ENCODE data around the gene MTMR10.

Gene MTMR10

DNA sequence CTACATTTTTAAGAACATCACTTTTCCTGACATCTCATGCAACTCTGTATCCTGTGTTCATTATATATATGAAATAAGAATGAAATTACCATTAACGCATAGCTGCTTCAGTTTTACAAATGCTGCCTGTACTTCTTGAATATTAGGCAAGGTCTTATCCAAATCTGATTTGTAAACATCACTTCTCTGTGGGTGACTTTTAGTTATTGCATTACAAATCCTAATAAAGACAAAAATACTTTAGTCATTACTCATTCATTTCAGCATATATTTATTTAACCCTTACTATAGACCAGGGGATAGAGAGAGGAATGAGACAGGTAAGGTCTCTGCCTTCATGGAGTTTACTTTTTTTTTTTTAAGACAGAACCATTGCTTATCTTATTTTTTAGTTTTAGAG lies 36.8 kb downstream of the MTMR10 start:
- no peak for DNase-seq

DNA sequence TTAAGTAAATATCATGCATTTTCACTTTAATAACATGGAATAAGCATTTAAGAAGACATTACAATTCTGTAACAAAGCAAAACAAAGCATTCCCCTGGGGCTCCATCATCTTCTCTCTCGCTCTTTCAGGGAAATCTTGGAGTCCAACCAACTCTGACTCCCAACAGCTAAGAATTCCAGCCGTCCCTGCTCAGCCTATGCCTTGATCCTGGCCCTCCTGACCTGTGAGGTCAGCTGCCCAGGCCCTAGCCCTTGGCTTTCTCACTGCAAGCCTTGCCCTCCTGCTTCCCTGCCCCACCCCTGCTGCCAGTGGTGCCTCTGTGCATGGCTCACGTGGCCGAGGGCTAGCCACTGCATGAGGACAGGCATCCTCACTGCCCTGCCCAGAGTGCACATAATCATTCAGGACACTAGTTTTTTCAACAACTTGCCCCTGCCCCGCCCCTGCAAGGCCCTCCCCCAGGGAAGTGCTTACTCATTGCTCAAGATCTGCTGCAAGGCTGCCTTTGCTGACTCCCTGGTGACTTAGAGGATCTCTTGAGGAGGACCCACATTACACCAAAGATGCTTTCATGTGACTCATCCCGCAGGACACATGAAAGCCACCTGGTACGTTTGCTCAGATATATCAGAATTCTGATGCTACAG lies 37.6 kb downstream of the MTMR10 start:
- peak in 1 of 5 experiments; percentile 18 for DNase-seq

DNA sequence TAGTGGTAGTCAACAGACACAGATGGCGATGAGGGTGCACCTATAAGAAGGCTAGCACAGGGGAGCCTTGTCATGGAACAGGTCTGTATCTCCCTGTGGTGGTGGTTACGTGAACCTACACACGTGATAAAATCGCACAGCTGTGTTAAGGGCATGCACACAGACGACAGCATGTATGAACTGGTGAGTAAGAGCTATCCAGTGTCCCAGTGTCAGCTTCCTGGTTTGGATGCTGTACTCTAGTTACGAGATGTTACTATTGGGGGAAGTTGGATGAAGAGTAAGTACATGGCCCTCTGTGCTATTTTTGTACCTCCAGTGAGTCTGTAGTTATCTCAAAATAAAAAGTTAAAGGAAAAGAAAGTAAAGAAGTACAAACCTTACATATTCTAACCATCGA lies 38.2 kb downstream of the MTMR10 start:
- DNase-seq: no peak

DNA sequence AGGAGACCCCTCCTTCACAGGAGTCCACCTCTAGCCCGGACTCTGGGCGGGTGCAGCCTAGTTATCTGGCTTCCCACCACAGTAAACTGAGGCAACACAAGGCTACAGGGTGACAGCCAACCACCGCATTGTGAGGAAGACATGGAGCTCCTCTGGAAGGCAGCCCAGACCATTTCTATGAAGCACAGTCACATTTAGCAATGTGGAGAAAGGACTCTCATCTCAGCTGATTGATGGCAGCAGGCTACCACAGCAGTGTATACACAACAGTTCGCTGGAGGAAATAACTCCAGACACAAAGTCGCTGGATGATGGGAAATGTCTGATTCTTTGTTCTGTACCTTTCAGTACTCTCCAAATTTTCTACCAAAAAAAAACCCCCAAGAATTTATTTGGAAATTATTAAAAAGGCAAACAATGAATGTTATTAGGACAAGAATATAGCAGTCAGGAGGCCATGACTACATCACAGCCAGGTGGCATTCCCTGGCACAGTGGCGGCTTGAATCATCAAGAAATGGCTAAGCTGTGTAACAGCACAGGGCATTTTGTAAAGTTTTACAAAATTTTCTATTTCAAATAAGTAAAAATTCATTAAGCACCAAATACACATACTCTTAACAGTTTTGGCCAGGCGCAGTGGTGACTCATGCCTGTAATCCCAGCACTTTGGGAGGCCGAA lies 47.6 kb downstream of the MTMR10 start:
- DNase-seq: no peak

DNA sequence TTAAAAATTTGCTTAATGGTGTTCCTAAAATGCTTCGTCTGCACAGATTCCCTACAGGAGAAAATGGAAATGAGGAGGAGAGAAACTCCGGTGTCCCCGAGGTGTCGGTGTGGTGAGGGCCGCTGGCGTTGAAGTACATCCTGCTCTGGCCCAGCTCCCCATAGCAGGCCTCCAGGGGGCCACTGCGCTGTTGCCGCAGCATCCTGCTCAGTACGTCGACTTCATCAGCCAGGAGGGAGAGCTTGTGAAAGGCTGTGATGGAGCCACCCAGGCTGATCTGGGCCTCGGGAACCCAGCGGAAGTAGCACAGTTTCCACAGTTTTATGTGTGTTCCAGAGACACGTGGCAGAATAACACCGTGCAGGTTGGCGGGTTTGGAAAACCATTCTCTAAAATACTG lies 49.9 kb downstream of the MTMR10 start:
- DNase-seq: no peak

DNA sequence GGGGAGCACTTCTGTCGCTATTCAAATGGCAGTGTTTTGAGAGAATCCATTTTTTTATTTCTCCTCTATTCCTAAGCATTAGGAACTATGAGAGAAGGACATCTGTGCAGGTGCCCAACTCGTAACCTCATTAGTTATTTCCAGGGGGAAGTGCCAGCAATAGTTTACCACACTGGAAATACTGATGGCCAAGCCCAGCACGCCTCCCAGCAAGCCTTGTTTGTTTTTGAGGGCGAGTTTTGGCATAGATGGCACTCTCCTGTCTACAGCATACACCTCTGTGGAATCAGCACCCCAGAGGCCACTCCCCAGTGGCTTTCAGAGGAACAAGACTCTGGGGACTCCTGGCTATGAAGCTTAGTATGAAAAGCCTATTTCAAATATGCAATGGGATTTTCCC lies 51.1 kb downstream of the MTMR10 start:
- no peak for DNase-seq

DNA sequence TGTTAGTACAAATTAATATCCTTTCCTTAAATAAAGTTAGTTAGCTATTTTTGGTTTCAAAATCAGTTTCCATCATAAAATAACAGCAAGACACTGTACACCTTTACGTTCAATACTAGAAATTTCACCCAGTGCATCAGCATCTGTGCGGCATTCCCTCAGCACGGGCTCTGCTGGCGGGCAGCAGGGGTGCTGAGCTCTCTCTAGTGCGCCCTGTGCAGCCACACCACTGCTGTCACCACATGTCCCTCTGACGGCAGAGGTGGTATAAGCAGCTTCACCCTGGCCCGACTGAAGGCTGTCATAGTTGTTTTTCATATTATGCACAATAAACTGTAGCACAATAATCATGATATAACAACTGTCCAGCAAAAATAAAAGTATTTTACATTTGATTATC lies 52.3 kb downstream of the MTMR10 start:
- no peak for DNase-seq

DNA sequence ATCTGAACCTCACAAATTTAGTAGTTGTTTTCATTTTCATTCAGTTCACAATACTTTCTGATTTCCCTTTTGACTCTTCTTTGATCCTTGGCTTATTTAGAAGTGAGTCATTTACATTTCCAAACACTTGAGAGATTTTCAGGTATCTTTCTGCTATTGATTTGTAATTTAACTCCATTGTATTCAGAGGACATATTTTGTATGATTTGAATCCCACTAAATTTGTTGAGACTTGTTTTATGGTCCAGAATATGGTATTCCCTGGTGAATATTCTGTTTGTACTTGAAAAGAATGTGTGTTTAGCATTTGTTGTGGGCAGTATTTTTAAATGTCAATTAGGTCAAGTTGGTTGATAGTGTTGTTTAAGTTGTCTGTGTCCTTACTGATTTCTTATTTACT lies 58.1 kb downstream of the MTMR10 start:
- no peak for DNase-seq

DNA sequence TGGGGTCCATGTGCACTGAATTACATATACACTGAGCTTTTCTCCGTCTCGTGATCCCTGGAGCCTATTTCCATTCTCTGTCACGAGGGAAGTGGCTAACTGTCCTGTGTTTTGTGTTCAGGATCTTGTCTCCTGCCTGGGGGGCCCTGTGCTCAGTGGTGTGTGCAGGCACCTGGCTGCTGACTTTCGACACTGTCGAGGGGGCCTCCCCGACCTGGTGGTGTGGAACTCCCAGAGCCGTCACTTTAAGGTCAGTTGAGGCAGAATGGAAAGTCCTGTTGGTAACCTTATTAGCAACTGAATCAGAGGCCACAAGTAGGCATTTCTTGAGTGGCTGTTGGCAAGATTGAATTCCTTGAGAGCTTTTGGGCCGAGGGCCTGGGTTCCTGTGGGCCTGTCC lies 61.0 kb downstream of the MTMR10 start:
- DNase-seq: no peak

DNA sequence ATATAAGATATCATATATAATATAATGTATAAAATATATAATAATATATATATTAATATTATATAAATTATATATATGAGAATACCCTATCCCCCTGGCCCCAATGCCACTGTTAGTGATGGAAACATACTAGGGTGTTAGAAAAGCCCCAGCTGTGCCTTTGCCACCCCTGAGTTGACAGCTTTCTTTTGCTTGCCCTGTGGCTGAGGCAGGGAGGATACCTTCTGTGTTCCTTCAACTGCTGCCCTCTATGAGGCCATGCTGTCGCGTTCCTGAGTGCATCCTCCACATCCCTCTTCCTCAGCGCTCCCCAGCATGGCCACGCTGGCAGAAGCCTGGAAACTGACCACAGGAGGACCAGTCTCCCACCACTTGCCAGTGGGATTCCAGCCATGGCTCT lies 61.4 kb downstream of the MTMR10 start:
- DNase-seq: no peak

DNA sequence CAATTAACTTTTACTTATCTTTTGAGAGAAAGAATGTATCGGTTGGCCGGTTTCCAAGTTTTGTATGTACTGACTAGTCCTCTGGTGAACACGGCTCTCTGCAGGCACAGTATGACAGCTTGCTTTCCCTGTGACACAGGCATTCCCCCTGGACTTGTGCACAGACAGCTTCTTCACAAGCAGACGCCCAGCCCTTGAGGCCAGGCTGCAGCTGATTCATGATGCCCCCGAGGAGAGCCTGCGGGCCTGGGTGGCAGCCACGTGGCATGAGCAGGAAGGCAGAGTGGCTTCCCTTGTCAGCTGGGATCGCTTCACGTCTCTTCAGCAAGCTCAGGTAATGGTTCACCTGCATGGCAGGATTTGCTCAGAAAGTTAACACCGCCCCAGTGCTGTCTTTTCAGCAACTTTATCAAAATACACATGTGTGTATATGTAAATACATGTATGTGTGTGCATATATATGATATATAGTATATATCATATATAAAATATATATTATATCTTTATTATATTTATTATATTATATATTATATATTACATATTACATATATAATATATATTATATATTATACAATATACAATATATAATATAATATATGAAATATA lies 62.3 kb downstream of the MTMR10 start:
- no peak for DNase-seq

DNA sequence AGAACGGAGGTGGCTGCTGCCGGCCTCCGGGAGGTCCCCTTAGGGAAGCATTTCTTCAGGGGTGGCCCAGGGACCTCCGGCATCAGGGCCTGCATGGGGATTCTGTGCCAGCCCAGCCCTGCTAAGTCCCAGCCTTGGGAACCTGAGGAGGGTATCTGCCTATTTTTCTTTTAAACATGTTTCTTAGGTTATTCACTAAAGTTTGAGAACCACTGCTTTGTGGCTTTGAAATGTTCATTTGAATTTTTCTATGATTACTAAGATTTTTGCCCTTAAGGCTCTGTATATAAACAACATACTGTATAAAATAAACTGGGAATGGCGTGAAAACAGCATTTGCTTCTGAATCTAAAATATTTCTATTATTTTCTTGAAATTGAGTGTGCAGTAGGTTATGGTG lies 63.4 kb downstream of the MTMR10 start:
- no peak for DNase-seq

DNA sequence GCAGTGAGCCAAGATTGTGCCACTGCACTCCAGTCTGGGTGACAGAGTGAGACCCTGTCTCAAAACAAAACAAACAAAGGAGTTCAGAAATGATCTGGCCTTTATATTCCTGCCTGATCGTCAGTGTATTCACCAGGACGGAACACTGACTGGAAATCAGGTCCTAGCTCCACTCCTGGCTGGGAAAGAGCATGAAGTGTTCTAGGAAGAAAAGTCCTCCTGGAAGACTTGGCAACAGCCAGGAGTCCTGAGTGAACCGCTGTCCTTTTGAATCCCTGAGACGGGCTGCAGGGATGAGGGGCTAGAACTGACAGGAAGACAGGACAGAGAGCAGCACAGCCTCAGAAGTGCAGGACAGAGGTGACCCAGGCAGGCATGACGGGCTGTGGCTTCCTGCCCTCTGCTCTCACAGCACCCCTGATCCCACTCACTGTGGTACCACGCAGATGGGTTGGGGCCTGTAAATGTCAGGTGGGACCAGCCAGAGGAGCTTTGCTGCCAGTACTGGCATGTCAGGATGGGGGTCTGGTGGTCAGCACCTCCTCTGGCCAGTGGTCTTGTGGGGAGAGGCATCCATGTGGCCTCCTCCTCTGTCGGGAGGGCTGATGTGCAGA lies 64.2 kb downstream of the MTMR10 start:
- no peak for DNase-seq

DNA sequence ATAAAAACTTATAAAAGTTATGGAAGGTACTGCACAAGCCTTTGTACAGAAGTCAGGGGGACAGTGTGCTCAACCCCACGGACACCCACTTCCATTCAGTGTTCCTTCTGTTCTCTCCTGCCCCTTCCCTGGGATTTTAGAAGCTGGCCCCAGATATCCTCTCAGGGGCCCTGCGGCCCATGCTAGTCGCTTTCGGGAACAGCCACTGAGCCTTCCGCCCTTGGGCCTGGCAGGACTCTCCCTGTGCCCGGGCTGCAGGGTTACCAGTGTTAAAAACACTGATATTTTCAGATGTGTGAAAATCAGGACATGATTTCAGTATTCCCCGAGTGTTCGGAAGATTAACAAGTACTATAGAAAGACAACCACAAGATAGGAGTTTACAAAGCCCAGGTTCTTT lies 65.3 kb downstream of the MTMR10 start:
- DNase-seq: no peak

DNA sequence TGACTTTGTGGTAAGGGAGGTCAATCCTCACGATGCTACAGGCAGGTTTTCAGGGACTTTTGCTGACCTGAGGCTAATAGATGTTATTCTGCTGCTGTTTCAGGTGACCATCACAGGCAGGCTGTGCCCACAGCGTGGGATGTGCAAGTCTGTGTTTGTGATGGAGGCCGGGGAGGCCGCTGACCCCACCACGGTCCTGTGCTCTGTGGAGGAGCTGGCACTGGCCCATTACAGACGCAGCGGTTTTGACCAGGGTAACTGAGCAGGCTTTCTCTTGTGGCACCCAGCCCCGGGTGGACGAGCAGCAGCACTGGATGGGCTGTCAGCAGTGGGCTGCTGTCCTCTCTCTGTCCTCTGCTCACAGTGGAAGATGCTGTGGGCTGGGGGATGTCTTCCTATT lies 65.7 kb downstream of the MTMR10 start:
- no peak for DNase-seq

DNA sequence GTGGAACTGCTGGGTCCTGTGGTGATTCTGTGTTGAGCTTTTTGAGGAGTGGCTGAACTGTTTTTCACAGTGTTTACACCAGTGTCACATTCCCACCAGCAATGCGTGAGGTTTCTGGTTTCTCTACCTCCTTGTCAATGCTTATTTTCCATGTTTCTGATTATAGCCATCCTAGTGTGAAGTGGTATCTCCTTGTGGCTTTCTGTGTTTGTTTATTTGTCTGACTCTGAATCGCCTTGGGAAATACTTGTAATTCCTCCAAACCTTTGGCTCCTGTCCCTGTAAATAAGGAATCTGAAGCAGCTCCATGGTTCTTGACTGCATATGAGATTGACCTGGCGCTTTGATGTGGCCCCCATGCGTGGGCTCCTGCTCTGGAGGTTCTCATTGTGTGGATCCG lies 67.1 kb downstream of the MTMR10 start:
- no peak for DNase-seq

DNA sequence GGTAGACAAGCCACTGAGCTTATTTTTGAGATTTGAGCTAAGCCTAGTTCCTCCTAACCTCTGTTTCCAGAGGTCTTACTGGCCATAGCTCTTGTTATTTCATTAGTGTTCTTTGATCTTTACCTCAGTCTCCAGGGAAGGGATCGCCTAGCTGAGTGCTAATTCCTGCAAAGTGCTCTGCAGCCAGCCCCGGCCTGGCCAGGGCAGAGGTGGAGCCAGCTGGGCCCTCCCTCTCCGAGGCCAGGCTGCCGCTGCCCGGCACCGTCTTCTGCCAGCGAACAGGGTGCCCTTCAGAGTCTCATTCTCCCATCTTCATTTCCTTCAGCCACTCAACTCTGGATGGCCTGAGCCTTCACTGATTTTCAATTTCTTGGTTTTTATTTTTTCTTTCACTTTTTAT lies 68.0 kb downstream of the MTMR10 start:
- no peak for DNase-seq

DNA sequence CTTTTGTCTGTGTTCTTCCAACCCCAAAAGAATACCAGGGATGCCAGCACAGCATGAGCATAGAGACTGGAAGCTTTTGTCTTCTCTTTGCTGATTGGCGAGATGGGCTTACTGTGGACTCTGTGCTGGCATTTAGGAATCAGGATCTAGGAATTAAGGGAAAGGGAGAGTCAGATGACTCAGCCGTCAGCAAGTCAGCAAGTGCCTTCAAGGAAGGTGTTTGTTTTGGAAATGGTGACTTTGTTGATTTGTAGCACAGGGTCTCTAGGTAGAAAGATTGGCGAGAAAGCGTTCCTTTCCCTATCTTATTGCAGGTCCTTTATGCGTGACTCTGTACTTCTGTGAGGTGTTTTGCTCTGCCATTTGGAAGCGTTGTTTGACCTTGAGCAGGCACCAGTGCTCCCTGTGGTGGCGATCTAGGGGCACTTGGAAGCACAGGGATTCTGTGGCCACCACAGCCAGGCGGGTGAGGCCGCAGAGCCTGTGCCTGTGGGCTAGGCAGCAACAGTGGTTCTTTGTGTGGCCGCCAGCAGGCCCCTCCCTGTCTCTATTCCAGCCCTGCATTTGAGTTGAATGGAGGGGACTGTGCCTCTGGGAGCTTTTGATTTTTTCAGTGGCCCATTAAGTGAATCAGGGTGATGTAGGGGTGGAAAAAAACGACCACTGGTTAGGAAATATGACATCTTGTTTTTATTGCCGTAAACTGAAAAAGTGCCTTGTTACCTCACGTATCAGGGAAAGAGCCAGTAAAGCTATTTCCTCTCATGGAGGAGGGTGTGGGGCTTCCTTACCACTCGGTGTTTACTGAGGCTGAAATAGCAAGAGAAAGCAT lies 68.7 kb downstream of the MTMR10 start:
- no peak for DNase-seq

DNA sequence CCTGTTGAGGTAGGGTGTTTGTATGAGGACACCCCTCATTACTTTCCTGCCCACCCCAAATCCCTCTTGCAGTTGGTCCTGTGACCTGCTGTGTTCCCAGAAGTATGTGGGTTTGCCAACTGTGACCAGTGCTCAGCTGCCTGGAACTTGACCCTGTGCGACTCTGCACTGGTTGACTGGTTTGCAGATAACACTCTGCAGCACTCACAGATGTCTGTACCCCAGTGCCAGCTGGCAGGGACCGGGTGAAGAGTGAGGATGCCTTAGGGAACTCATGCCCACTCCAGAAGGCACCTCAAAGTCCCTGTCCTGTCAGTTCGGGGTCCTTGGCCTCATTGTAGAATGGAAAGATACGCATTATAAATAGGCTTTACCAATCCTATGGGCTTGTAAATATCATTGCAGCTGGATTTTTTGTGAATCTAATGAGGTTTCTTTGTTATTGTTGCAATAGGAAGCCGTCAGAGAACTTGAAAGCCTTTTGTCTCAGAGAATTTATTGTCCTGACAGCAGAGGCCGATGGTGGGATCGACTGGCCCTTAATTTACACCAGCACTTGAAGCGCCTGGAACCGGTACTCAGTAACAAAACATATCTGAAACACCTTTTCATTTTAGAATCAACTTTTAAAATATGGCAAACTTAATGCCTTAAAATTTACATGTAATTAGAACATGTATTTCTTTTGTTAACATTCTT lies 69.5 kb downstream of the MTMR10 start:
- DNase-seq: no peak

DNA sequence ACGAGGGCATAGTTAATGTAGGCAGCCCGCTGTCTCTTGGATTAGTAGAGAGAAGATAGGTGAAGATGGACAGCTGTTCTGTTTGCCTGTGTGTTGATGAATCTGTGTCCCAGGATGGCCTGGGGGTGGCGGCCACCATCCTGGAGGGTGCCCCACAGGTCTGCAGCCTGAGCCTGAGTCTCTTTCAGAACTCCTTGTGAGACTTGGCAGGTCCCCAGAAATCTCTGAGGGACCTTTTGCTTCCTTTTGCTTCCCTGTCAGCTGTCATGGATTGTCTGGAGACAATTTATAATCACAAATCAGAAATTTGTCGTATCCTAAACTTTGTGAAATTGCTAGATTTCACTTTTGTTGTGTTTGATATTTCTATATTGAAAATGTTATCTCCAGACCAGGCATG lies 70.3 kb downstream of the MTMR10 start:
- DNase-seq: no peak

DNA sequence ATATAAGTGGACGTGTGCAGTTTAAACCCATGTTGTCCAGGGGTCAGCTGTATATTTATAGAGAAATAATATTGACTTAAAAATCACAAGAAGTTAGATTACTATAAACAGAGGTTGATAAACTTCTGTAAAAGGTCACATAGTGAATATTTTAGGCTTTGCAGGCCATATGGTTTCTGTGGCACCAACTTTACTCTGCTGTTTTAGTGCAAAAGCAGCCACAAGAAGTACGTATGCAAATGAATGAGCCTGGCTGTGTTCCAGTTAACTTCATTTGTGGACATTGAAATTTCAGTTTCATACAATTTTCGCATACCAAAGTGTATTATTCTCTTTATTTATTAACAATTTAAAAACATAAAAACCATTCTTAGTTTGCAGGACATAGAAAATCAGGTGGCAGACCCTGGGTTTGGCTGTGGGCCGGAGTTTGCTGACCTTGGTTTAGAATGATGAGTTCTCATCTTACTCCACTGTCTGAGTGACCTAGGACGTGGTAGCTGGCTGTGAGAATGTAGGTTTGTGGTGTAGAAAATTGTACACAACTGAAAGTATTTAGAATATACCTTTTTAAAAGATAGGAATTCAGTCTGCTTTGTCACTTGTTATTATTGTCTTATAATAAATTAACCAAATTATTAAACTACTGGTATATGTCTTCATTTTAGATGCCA lies 71.4 kb downstream of the MTMR10 start:
- DNase-seq: no peak

DNA sequence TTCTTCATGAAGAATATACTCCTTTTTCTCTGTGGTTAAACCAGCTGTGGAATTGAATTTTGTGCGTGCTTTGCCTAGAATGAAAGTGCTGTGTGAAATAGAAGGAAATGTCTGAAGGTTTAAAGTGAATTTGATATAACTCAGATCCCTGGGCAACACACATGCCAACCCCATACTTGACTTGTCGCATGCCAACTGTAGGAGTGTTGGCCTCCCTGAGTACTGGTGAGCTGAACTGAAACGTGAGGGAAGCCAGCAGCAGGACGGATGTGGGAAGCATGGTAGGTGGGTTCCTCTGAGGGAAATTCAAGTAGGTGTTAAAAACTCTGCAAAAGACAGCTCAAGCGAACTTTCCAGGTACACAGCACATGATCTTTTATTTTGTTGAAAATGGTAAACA lies 73.1 kb downstream of the MTMR10 start:
- DNase-seq: no peak

Measured in T-helper 2 cell (primary cell).